NCI-H2029 (cell line): ENCODE results near the gene TP53BP2.
"Not testable (repeated sequence)": the region's sequence is repeated elsewhere in the genome, so short reads cannot be mapped to it uniquely, and the experiment has no call there.

Source experiments
- DNase-seq: peaks from one replicate; lab custom pipeline; 2025; lab: John Stamatoyannopoulos, UW

Gene TP53BP2

DNA sequence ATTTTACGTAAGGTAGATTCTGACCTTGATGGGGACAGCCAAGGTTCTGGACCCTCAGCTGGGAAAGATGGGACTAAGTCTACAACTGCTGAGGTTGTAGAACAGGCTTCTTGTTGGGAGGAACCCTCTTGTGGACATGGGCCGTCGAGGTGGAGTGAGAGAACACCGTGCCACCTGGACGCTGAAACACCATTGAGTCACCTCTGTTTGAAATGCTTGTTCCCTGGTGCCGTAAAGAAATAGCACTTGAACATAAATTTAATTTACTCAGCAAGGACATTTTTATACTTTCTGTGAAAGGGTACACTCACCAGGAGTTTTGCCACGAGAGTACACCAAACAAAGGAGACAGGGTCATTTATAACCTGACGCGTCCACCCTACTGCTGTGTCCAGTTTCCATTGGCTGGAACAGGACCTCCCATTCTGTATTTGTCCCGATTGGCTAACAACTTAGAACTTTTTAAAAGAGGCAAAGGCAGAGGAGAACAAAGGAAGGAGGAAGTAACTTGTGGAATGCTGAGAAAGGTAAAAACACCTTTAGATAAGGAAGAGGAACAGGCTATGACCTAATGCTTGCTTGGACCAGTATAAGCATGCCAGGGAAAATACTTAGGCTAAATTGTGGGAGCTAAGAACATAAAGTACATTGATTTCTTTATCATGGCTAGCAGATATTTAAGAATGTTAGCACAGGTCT is 105.6 kb downstream of the TP53BP2 start:
- not testable (repeated sequence) for DNase-seq

DNA sequence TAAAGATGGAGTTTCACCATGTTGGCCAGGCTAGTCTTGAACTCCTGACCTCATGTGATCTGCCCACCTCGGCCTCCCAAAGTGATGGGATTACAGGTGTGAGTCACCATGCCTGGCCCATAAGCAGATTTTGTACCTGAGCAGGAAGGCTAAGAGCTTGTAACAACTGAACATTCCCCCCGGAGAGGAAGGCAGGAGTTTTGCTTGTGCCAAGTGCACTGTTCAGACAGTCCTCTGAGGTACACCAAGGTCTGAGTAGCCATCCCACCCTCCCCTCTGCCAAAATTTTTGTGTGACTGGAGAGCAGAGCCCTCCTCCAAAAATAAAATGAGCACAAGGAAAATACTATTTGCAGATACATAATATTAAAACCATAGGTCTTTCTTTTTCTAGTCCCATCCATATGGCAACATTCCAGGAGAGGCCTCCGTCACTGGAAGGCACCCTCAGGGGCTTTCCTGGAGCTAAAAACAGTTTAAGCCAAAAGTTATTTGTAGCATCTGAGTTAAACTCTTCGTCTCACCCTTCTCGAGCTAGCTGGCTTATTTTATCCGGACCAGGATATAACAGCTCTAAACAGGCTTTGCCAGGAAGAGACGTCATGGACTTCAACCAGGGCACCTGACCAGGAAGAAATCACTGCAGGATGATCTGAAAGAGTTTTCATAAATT is 106.2 kb downstream of the TP53BP2 start:
- DNase-seq: no peak

DNA sequence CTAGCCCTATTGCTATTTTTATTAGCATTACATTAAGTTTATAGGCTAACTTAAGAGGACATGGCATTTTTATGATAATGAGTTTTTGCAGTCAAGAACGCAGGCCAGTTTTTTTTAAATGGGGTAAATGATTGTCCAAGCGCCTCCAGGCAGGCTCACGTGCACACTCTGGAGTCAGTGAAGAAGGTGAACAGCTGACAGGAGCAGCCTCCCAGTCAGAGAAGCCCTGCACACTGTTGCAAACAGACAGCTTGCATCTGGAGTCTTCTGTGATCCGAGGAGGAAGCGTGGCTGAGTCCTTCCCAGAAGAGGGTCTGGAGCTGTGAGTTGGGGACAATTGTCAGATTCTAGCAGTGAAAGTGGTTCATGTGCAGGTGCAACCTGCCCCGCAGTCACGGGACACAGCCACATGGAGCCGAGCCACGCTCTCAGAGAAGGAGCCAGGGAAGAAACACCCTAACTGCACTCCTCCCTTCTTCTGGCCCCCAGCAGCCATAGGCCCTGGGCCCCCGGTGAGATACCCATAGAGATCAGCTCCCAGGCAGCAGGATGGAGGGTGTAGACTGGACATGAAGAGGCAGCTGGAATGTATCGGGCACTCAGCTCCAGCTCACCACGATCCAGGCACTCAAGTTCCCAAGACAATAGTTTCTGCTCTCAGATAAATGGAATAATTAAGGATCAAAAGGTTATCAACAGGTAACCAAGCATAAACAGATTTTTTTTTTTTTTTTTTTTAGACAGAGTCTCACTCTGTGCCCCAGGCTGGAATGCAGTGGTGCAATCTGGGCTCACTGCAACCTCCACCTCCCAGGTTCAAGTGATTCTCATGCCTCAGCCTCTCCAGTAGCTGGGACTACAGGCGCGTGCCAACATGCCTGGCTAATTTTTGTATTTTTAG is 107.0 kb downstream of the TP53BP2 start:
- DNase-seq: no peak

- no peak for DNase-seq
Observed at GRCh38 chr1:223737342-223737741, 108.4 kb downstream of the TP53BP2 start.

- DNase-seq: not testable (repeated sequence)
Observed at GRCh38 chr1:223736638-223737037, 109.1 kb downstream of the TP53BP2 start.

GRCh38 chr1:223733898-223734852 is 111.6 kb downstream of the TP53BP2 start:
- peak; percentile 30 for DNase-seq

GRCh38 chr1:223732993-223733798 is 112.6 kb downstream of the TP53BP2 start:
- peak; percentile 64 for DNase-seq

DNA sequence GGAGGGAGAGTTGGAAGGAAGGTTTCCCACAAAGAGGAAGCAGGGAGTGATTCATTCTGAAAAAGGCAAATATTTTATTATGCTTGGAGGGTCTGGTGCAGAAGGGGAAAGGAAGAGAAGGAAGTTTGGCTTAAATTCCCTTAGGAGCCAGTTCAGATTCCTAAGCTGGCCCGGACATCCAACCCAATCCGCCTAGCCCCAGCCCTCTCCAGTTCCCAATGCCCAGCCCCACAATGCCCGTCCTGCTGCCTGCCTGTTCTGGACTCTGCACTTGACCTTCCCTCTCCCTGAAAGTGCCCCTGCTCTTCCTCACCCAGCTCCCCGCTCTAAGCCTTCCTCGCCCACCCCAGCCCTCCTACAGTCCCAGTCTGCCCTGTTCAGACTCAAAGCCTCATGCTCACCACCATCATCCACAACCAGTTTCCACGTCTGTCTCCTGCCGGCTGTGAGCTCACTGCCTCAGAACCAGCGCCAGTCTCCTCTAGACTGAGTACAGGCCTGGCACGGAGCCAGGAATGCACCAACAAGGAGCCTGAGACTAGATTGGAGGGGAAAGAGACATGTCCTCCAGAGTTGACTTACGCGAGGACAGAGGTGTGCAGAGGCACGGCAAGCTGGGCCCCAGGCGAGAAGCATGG is 114.5 kb downstream of the TP53BP2 start:
- peak; percentile 75 for DNase-seq

- no peak for DNase-seq
Observed at GRCh38 chr1:223730479-223731132, 115.1 kb downstream of the TP53BP2 start.

DNA sequence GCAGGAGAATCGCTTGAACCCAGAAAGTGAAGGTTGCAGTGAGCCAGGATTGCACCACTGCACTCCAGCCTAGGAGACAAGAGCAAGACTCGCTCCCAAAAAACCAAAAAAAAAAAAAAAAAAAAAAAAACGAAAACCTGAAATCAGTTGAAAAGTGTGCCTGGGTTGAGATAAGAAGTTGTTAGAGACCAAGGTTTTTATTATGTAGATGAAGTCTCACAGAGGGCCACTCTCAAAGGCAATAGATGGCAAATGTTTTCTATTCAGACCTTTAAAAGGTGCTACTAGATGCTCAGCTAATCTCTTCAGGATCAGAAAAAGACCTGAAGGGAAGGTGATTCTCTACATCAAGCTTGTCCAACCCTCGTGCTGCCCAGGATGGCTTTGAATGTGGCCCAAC is 115.8 kb downstream of the TP53BP2 start:
- no peak for DNase-seq
